ENCODE data around the gene CHCHD5. TPM values are rescaled to one million over a fixed set of nuclear protein-coding genes. Genes with fewer than 3 reads are reported as not detected.

The CHCHD5 gene
- total and polyA plus RNA-seq, 2 of the 8 experiments (the other 6 are each of a cell fraction or from before 2014, with no cell fraction given) = 27.2 to 71.5 TPM

DNA sequence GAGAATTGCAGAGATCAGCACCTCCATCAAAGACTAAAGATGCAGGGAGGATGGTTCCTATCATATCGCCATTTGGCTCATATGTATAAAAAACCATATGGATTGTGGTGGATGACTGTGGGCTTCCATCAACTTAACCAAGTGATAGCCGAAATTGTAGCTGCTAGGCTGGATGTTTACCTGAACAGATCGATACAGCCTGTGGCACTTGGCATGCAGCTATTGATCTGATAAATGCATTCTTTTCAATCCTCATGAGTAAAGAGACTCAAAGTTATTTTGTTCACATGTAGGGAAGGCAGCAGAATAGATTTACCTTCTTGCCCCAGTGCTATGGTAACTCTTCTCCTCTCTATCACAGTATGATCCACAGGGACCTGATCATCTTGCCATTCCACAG lies 18.5 kb downstream of the CHCHD5 start:
- CTCF ChIA-PET (ENCODE audit: partially characterized antibody) = interaction anchor here (0.6 to 8.9 kb wide), 7 partner anchors 15 to 124 kb away, joined by 3 to 57 read pairs (median 4); no protein-coding TSS in a partner anchor
- TF ChIP-seq SRF (IDR thresholded peaks at IDR 0.05; ENCODE audit: low read depth, low read length) (no peak), GABPA (IDR thresholded peaks at IDR 0.05; ENCODE audit: borderline replicate concordance, insufficient read depth, low read length) (no peak), SP2 (IDR thresholded peaks at IDR 0.05; ENCODE audit: low read length) (no peak)

More for the DNA sequence above, 18.5 kb downstream of the CHCHD5 start:
- Histone ChIP-seq H4K20me1 (replicated peaks in 1 of 2; ENCODE audit: control insufficient read depth in 1 of 2, insufficient read depth in 2 of 2, low read length in 2 of 2) (no peaks in the 10 kb centered on the region), H2BK20ac (ENCODE audit: low read length) (no peak overlapping the region), H4K8ac (ENCODE audit: extremely low read depth, insufficient read depth, low read length) (no peak overlapping the region), H2BK15ac (ENCODE audit: low read length) (no peak overlapping the region), H3K4me1 (replicated peaks in 1 of 4; ENCODE audit: control insufficient read depth in 3 of 4, insufficient read depth in 4 of 4, low read length in 3 of 4) (no peaks in the 10 kb centered on the region), H3K36me3 (ENCODE audit: control insufficient read depth in 2 of 4, insufficient read depth in 4 of 4, low read length in 3 of 4) (no peaks in the 10 kb centered on the region), H2AK5ac (ENCODE audit: low read depth, low read length) (no peak overlapping the region), H2AFZ (ENCODE audit: low read length) (no peak overlapping the region), H4K5ac (ENCODE audit: insufficient read length, low read depth, low read length) (no peak overlapping the region), H4K91ac (replicated peaks; ENCODE audit: insufficient read length, low read length) (no peak overlapping the region), H3K27ac (ENCODE audit: low read depth, low read length) (no peak overlapping the region), H2BK120ac (replicated peaks; ENCODE audit: low read depth, low read length) (no peak overlapping the region), H3K4me3 (ENCODE audit: extremely low read depth in 1 of 4, insufficient read depth in 2 of 4, low read depth in 3 of 4, low read length in 4 of 4) (no peak overlapping the region), H3K4me2 (ENCODE audit: insufficient read depth in 1 of 2, low read depth in 2 of 2, low read length in 2 of 2) (no peak overlapping the region), H2BK12ac (ENCODE audit: low read depth, low read length) (no peak overlapping the region), H3K23me2 (ENCODE audit: low read depth, low read length) (no peaks in the 10 kb centered on the region), H3K9ac (replicated peaks in 1 of 4; ENCODE audit: extremely low read depth in 1 of 4, low read depth in 3 of 4, low read length in 3 of 4) (no peak overlapping the region), H3K56ac (replicated peaks; ENCODE audit: insufficient read length, low read depth, low read length) (no peak overlapping the region), H3K79me2 (ENCODE audit: control insufficient read depth in 1 of 2, insufficient read depth in 2 of 2, low read length in 2 of 2) (no peaks in the 10 kb centered on the region), H3K27me3 (replicated peaks in 1 of 4; ENCODE audit: control insufficient read depth in 3 of 4, extremely low read depth in 1 of 4, insufficient read depth in 3 of 4, low read length in 3 of 4) (no peaks in the 10 kb centered on the region), H3K18ac (ENCODE audit: extremely low read depth, low read length) (no peak overlapping the region), H2BK5ac (ENCODE audit: low read depth, low read length) (no peak overlapping the region), H3K79me1 (ENCODE audit: low read depth, low read length) (no peaks in the 10 kb centered on the region), H3K14ac (ENCODE audit: insufficient read length) (no peak overlapping the region), H3K9me3 (ENCODE audit: insufficient read depth in 2 of 2, low read depth in 1 of 2, low read length in 1 of 2) (no peaks in the 10 kb centered on the region), H3K23ac (ENCODE audit: insufficient read length) (no peak overlapping the region), H3K4ac (replicated peaks; ENCODE audit: insufficient read length, low read depth, low read length) (no peak overlapping the region)
- 92% methylated on average over 3 of the region's 3 CpGs; no CpG with 5 or more reads in 1 of the 2 experiments for WGBS, 2 experiments (ENCODE audit: extremely low coverage in 1 of 2, insufficient coverage in 1 of 2, insufficient read length in 1 of 2, insufficient replicate concordance in 2 of 2, low coverage in 1 of 2, low lambda C conversion rate in 2 of 2, missing lambda C conversion rate in 1 of 2)
- FAIRE-seq (no peak), DNase-seq (ENCODE audit: low read depth in 1 of 2, low spot score in 2 of 2) (no peak)
- POLR2A ChIA-PET (ENCODE audit: partially characterized antibody) = interaction anchor here (1.1 kb wide), 1 partner anchor 42 kb away, joined by 3 read pairs; the partner anchor contains the start of gene SLC20A1

Data from H1 (cell line).